ENCODE measurements around the gene TTLL11. TPM values are rescaled to one million over a fixed set of nuclear protein-coding genes. Genes with fewer than 3 reads are reported as not detected.

Gene TTLL11
- total RNA-seq, 4 donors from 2014 or later = 9.1 to 14.6 (median 9.7) TPM

GRCh38 chr9:121935739-121936138, 157.4 kb downstream of the TTLL11 start:
- intact Hi-C loops (cut with DNase I; ENCODE audit: low total_unique reads) = no loop called here
- WGBS, 2 donors = 87 to 92% methylated on average over 9 of the region's 9 CpGs
- no peak overlapping the region for H3K4me3 ChIP-seq (ENCODE audit: low read depth, poor library complexity, severe bottlenecking)
- no peak for DNase-seq (ENCODE audit: low spot score in 2 of 2)
- TF ChIP-seq POLR2A (IDR thresholded peaks at IDR 0.05) = no peak
- TF ChIP-seq, protein P1, sequence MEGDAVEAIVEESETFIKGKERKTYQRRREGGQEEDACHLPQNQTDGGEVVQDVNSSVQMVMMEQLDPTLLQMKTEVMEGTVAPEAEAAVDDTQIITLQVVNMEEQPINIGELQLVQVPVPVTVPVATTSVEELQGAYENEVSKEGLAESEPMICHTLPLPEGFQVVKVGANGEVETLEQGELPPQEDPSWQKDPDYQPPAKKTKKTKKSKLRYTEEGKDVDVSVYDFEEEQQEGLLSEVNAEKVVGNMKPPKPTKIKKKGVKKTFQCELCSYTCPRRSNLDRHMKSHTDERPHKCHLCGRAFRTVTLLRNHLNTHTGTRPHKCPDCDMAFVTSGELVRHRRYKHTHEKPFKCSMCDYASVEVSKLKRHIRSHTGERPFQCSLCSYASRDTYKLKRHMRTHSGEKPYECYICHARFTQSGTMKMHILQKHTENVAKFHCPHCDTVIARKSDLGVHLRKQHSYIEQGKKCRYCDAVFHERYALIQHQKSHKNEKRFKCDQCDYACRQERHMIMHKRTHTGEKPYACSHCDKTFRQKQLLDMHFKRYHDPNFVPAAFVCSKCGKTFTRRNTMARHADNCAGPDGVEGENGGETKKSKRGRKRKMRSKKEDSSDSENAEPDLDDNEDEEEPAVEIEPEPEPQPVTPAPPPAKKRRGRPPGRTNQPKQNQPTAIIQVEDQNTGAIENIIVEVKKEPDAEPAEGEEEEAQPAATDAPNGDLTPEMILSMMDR (IDR thresholded peaks at IDR 0.05) = no peak

DNA sequence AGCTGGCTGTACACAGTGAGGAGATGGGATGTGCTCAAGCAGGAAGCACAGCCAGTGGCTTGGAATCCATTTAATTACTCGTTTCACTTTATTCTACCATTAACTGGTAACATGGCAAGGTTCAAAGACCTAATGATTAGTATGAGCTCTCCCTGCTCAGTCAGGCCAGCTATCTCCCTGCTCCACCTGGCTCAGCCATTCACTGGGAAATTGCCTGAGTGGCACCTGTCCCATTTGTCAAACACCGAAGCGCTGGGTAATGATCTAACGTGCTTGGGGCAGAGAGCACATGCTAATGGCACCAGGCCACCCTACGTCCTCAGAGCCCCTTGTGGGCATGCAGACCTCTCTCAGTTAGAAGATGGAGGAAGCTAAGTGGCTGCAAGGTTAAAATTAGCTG, 162.2 kb downstream of the TTLL11 start:
- intact Hi-C loops (cut with DNase I; ENCODE audit: low total_unique reads) = no loop called here
- 88 to 92% methylated on average over 5 of the region's 5 CpGs for WGBS, 2 donors
- no peak for DNase-seq (ENCODE audit: low spot score in 2 of 2)
- TF ChIP-seq POLR2A (IDR thresholded peaks at IDR 0.05) = no peak
- TF ChIP-seq, protein P1 (IDR thresholded peaks at IDR 0.05) = no peak
- no peak overlapping the region for H3K4me3 ChIP-seq (ENCODE audit: low read depth, poor library complexity, severe bottlenecking)

- TF ChIP-seq, protein P1 (IDR thresholded peaks at IDR 0.05) = no peak
- no peak for TF ChIP-seq POLR2A (IDR thresholded peaks at IDR 0.05)
- H3K4me3 ChIP-seq (ENCODE audit: low read depth, poor library complexity, severe bottlenecking) = no peak overlapping the region
- DNase-seq (ENCODE audit: low spot score in 2 of 2) = no peak
- intact Hi-C loops (cut with DNase I; ENCODE audit: low total_unique reads) = no loop called here
- 83 to 89% methylated on average over 12 of the region's 12 CpGs for WGBS, 2 donors
These were observed 162.9 kb downstream of the TTLL11 start for GRCh38 chr9:121929893-121930875.

GRCh38 chr9:121927636-121928035, 165.5 kb downstream of the TTLL11 start:
- intact Hi-C loops (cut with DNase I; ENCODE audit: low total_unique reads) = no loop called here
- no peak overlapping the region for H3K4me3 ChIP-seq (ENCODE audit: low read depth, poor library complexity, severe bottlenecking)
- 87 to 92% methylated on average over 1 of the region's 1 CpG for WGBS, 2 donors
- no peak for TF ChIP-seq POLR2A (IDR thresholded peaks at IDR 0.05)
- TF ChIP-seq, protein P1 (IDR thresholded peaks at IDR 0.05) = no peak
- no peak for DNase-seq (ENCODE audit: low spot score in 2 of 2)

- H3K4me3 ChIP-seq (ENCODE audit: low read depth, poor library complexity, severe bottlenecking) = no peak overlapping the region
- DNase-seq (ENCODE audit: low spot score in 2 of 2) = no peak
- 89 to 98% methylated on average over 5 of the region's 5 CpGs for WGBS, 2 donors
- no peak for TF ChIP-seq POLR2A (IDR thresholded peaks at IDR 0.05)
- TF ChIP-seq, protein P1 (IDR thresholded peaks at IDR 0.05) = no peak
- intact Hi-C loops (cut with DNase I; ENCODE audit: low total_unique reads) = no loop called here
These were observed 166.0 kb downstream of the TTLL11 start for GRCh38 chr9:121927081-121927480.
